Activated naive CD4-positive, alpha-beta T cell treated with anti-CD3 and anti-CD28 coated beads, Interleukin-2, amount 10 ng/mL, durations not matched to agents 7 days and 5 days (primary cell): ENCODE measurements around the gene MOB3A.
"Not testable (repeated sequence)": the region's sequence is repeated elsewhere in the genome, so short reads cannot be mapped to it uniquely, and the experiment has no call there.

Experiments
- CTCF ChIA-PET: fragments of 350-600 bp; sonication (Branson Sonifier 250); formaldehyde crosslinking; loops from one replicate; lab custom pipeline; 2021; ENCODE audit warnings: antibody characterized with exemption; lab: Charles Lee
- DNase-seq: peaks from one replicate; pipeline ENCODE4 v3.0.0-alpha.2; 2020
- H3K27ac Mint-ChIP-seq: one replicate; pipeline ENCODE4 v1.8.0; 2021; ENCODE audit warnings: mild to moderate bottlenecking, moderate library complexity, mixed read lengths
- H3K27me3 Mint-ChIP-seq: one replicate; pipeline ENCODE4 v1.8.0; 2021; ENCODE audit warnings: mild to moderate bottlenecking, mixed read lengths
- H3K36me3 Mint-ChIP-seq: one replicate; pipeline ENCODE4 v1.8.0; 2021; ENCODE audit warnings: mixed read lengths
- H3K4me1 Mint-ChIP-seq: one replicate; pipeline ENCODE4 v1.8.0; 2021; ENCODE audit warnings: mixed read lengths
- H3K4me3 Mint-ChIP-seq: one replicate; pipeline ENCODE4 v1.8.0; 2021; ENCODE audit warnings: mild to moderate bottlenecking, moderate library complexity, mixed read lengths
- H3K9me3 Mint-ChIP-seq: one replicate; pipeline ENCODE4 v1.8.0; 2021; ENCODE audit warnings: mixed read lengths

The MOB3A gene

DNA sequence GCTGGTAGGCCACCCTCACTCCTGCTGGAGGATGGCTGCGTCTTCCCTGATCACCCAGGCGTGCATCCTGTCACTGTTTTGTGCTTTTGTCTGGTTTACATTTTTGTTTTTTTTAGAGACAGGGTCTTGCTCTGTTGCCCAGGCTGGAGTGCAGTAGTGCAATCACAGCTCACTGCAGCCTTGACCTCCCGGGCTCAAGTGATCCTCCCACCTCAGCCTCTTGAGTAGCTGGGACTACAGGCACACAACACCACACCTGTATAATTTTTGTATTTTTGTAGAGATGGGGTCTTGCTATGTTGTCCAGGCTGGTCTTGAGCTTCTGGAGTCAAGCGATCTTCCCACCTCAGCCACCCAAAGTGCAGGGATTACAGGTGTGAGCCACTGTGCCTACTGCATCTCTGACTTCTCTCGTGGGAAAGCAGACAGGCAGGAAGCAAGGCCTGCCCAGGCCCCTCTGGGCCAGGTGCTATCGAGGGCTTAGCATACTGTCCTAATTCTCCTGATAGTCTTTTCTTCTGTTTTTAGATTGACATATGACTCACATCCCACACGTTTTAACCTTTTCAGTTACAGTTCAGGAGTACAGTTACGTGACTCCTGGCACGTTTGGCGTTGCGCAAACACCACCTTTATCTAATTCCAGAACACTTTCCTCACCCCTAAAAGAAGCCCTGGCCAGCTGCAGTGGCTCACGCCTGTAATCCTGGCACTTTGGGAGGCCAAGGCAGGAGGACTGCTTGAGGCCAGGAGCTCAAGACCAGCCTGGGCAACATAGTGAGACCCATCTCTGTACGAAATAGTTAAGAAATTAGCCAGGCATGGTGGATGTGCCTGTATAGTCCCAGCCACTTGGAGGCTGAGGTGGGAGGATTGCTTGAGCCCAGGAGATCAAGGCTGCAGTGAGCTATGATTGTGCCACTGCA is 9.2 kb downstream of the MOB3A start:
- not testable (repeated sequence) for H3K27me3 Mint-ChIP-seq, H3K9me3 Mint-ChIP-seq
- H3K4me3 Mint-ChIP-seq = peak overlapping the region; percentile 57
- peaks cover 70% of the 10 kb centered on the region for H3K36me3 Mint-ChIP-seq
- peaks cover 66% of the 10 kb centered on the region for H3K4me1 Mint-ChIP-seq
- peak; percentile 46 for DNase-seq
- CTCF ChIA-PET = interaction anchor here (0.6 to 1.3 kb wide), 7 partner anchors 17 to 233 kb away, joined by 3 to 4 read pairs (median 3); no protein-coding TSS in a partner anchor
- peak overlapping the region; percentile 90 for H3K27ac Mint-ChIP-seq

DNA sequence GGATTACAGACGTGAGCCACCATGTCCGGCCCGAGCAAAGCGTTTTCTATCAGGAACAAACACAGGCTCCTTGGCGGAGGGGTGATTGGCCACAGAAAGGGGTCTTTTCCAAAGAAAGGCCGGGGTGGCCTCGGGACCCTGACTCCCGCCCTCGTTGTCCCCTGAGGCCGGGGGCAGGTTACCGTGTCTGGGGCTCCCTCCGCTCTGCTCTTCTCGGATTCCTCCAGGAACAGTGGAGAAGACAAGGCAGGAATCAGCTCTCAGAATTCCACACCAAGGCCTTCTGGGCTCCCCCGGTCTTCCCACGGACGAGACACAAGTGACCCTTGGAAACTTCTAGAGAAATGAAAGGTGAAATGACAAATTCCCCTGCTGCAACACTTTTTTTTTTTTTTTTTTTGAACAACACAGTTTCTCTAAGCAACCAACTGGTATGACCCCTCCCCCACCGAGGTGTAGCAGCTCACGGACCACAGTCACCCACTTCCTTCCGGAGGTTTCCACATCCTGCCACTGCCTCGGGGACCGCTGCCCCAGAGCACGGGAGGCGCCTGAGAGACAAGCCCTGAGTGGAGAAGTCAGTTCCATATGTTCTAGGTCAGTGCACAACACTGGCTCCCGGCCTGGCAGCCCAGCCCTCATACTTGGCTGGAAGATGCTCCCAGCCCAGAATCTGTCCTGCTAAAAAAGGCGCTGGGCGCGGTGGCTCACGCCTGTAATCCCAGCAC is 11.0 kb downstream of the MOB3A start:
- Mint-ChIP-seq H3K4me3 (peak overlapping the region; percentile 96), H3K36me3 (peaks cover 73% of the 10 kb centered on the region), H3K9me3 (no peaks in the 10 kb centered on the region), H3K27ac (peak overlapping the region; percentile 97), H3K27me3 (peaks cover 6% of the 10 kb centered on the region), H3K4me1 (peaks cover 72% of the 10 kb centered on the region)
- CTCF ChIA-PET = interaction anchor here (2.1 kb wide), 1 partner anchor 10 kb away, joined by 11 read pairs; the partner anchor contains the start of gene MOB3A
- peak; percentile 97 for DNase-seq

DNA sequence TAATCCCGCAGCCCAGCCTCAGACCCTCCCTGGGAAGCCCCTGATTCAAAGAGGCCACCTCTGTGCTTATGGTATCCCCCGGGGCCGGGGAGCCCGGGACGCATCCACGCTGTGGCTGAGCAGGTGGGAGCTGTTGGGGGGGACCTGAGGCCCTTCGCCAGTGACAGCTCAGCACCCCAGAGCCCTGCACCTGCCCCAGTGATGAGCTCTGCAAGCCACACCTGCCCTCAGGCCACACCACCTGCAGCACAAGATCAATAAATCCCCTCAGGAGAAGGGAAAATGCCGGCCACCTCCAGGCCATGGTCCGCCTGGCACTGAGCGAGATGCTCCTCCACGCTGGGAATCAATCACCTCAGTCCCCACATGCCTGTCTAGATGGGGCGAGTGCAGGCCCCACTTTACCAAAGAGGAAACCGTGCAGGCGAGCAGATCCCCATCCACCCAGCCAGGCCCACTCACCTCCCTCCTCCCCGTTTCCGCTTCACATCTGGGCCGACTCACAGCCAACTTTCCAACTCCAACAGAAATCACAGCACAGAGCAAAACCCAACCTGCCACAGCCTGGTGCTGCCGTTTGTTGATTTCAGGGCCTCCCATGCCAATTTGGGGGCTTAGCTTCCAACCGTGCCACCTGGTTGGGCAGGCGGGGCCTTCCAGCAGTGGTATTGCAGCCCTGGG is 12.8 kb downstream of the MOB3A start:
- Mint-ChIP-seq H3K4me3 (peak overlapping the region; percentile 96), H3K27ac (peak overlapping the region; percentile 97), H3K9me3 (no peaks in the 10 kb centered on the region), H3K27me3 (peaks cover 6% of the 10 kb centered on the region), H3K36me3 (peaks cover 76% of the 10 kb centered on the region), H3K4me1 (peaks cover 70% of the 10 kb centered on the region)
- DNase-seq = peak; percentile 86
- CTCF ChIA-PET = interaction anchor here (1.9 to 2.1 kb wide), 2 partner anchors 12 to 14 kb away, joined by 6 to 11 read pairs; partner anchors contain the start of gene MOB3A

DNA sequence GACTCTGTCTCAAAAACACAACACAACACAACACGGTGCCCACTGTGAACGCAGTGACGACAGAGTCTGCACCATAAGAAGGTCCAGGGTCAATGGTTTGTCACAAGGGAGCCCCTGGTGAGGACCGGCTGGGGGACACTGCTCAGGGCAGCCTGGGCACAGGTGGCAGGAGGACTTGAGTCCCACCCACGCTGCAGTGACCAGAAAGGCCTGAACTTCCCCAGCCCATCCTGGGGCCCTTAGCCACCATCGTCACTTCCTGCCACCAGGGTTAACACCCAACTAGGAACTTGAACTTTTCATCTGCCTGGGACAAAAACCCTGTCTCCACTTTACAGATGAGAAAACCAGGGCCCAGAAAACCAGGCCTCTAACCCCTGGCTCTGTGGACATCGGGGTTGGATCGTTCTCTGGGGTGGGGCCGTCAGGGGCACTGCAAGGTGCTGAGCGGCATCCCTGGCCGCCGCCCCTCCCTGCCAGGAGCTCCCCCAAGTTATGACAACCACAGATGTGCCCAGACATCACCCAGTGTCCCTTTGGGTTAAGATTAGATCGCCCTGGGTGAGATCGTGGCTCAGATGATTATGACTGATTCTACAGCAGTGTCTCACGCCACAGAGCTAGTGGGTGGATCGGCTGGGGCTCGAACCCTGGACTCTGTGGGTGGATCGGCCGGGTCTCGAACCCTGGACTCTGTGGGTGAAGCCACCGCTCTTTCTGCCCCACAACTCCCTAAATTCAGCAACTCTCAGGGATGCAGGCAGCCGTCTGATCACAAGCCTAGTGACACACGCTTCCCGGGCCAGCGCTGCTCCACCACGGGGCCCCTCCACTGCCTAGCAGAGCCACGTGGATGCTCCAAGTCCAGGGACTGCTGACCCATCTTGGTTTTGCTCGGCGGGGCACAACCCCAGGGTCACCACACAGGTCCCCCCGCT is 14.0 kb downstream of the MOB3A start:
- Mint-ChIP-seq H3K36me3 (peaks cover 79% of the 10 kb centered on the region), H3K4me3 (peak overlapping the region; percentile 96), H3K27ac (peak overlapping the region; percentile 97), H3K4me1 (peaks cover 59% of the 10 kb centered on the region), H3K27me3 (peaks cover 6% of the 10 kb centered on the region), H3K9me3 (no peaks in the 10 kb centered on the region)
- peak; percentile 76 for DNase-seq
- CTCF ChIA-PET = interaction anchor here (0.6 to 1.9 kb wide), 3 partner anchors 12 to 75 kb away, joined by 3 to 6 read pairs (median 3); no protein-coding TSS in a partner anchor

DNA sequence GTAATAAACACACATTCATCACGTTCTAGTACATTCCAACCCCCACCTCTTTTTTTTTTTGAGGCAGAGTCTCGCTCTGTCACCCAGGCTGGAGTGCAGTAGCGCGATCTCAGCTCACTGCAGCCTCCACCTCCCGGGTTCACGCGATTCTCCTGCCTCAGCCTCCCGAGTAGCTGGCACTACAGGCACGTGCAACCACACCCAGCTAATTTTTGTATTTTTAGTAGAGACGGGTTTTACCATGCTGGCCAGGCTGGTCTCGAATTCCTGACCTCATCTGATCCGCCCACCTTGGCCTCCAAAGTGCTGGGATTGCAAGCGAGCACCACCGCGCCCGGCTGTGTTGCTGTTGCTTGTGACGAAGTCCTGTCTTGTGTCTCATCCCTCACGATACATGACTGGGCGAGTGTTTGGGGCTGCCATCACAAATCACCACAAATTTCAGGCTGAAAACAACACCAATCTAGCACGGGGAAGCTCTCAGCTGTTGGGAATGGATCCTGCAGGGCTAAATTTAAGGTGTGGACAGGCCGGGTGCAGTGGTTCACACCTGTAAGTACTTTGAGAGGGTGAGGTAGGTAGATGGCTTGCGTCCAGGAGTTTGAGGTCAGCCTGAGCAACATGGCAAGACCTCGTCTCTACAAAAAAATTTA is 15.7 kb downstream of the MOB3A start:
- Mint-ChIP-seq H3K36me3 (peaks cover 83% of the 10 kb centered on the region), H3K27me3 (peaks cover 5% of the 10 kb centered on the region), H3K27ac (peak overlapping the region; percentile 97), H3K9me3 (no peaks in the 10 kb centered on the region), H3K4me1 (peaks cover 48% of the 10 kb centered on the region), H3K4me3 (peak overlapping the region; percentile 96)
- DNase-seq = no peak
- CTCF ChIA-PET = interaction anchor here (0.6 kb wide), 1 partner anchor 11 kb away, joined by 3 read pairs; no protein-coding TSS in a partner anchor

DNA sequence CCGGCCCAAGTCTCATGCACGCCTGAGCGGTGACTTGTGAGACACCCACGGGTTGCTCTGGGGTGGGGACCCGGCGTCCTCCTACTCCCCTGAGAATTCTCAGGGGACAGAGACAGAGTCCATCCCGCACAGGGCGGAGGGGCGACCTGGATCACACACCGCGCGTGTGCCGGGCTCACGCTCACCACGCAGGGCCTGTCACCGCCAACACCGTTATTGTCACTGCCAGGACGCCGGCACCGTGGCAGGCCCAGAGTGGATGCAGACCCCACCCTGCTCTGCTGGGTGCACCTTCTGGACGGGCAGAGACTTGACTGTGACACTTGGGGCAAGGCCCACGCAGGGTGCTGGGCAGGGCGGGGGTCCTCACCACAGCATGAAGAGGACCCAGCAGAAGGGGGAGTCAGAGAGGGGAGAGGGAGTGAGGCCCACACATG is 16.2 kb downstream of the MOB3A start:
- H3K4me1 Mint-ChIP-seq = peaks cover 48% of the 10 kb centered on the region
- no peaks in the 10 kb centered on the region for H3K9me3 Mint-ChIP-seq
- H3K36me3 Mint-ChIP-seq = peaks cover 80% of the 10 kb centered on the region
- peak overlapping the region; percentile 96 for H3K4me3 Mint-ChIP-seq
- CTCF ChIA-PET = interaction anchor here (0.6 kb wide), 1 partner anchor 10 kb away, joined by 3 read pairs; no protein-coding TSS in a partner anchor
- DNase-seq = no peak
- H3K27me3 Mint-ChIP-seq = no peaks in the 10 kb centered on the region
- H3K27ac Mint-ChIP-seq = peak overlapping the region; percentile 97

DNA sequence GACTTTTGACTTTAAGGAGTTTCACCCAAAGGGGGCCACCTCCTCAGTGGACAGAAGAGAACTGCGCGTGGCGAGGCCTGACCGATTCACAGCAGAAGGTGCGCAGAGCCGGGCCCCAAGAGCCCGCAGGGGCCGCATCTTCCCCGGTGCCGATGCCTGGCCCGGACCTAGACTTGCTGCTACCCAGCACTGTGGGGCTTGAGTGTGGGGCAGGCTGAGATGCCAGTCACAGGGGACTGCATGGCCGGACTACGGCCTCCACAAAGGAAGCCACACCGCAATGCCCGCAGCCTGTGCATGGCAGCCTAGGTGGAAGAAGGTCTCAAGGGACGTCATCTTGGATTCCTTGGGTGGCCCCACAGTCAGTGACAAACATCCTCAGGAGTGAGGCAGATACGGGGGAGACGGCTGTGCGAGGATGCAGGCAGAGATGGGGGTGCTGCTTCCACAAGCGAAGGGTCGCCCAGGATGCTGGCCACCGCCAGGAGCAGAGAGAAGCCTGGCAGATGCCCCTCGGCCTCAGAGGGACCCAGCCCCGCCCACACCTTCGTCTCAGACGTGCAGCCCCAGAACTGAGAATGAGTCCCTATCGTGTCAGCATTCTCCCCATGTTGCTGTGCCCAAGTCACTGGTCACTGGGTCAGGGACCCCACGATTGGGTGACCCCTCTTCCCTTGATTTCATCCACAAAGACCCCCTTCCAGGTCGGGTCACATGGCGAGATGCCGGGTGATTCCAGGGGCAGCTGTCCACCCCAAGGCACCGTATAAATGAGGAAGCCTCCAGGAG is 16.9 kb downstream of the MOB3A start:
- H3K9me3 Mint-ChIP-seq = no peaks in the 10 kb centered on the region
- H3K4me1 Mint-ChIP-seq = peaks cover 49% of the 10 kb centered on the region
- peak overlapping the region; percentile 38 for H3K27ac Mint-ChIP-seq
- peaks cover 74% of the 10 kb centered on the region for H3K36me3 Mint-ChIP-seq
- DNase-seq = no peak
- CTCF ChIA-PET = no interaction called here
- H3K27me3 Mint-ChIP-seq = no peaks in the 10 kb centered on the region
- peak overlapping the region; percentile 96 for H3K4me3 Mint-ChIP-seq

DNA sequence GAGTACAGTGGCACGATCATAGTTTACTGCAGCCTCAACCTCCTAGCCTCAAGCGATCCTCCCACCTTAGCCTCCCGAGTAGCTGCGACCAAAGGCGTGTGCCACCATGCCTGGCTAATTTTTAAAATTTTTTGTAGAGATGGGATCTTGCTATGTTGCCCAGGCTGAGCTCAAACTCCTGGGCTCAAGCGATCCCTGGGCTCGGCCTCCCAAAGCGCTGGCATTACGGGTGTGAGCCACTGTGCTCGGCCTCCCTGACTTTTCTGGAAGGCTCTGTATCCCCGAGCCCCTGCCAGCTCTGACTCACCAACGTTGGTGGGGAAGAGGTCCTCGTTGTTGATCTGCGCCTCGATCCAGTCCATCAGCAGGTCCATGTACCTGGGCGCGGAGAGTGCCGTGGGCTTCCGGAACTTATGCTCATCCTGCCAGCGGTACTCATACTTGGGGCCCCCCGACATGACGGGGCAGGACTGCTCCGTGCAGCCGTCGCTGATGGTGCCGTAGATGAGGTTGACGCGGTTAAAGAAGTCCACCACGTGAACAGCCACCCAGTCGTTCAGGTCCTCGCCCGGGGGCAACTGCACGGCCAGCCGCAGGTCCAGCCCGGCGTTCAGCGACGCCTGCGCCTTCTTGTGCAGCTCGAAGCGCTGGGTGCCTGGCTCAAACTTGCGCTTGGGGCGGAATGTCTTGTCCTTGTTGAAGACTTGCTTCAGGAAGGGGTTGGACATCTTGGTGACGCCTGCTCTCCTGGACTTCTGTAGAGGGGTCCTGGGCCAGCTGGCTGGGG is 18.1 kb downstream of the MOB3A start:
- Mint-ChIP-seq H3K27ac (no peak overlapping the region), H3K4me3 (no peak overlapping the region), H3K9me3 (no peaks in the 10 kb centered on the region), H3K4me1 (peaks cover 55% of the 10 kb centered on the region), H3K36me3 (peaks cover 70% of the 10 kb centered on the region), H3K27me3 (no peaks in the 10 kb centered on the region)
- CTCF ChIA-PET = no interaction called here
- DNase-seq = no peak

DNA sequence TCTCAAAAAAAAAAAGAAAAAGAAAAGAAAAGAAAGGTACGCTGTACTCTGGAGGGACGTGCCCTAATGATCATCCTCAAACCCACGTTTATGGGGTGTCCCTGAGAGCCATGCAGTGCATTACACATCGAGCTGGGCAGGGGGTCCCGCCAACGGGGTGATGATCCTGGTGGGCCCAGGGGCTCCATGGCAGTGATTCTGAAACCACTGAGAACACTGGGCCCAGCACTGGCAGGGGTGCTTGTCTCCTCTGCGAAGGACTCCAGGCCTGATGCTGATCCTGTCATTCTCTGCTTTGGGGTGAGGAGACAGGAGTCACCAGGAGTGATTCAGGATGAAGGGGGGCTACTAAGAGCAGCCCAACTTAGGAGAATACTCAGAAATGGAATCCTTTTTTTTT is 18.7 kb downstream of the MOB3A start:
- peaks cover 53% of the 10 kb centered on the region for H3K4me1 Mint-ChIP-seq
- no peak overlapping the region for H3K4me3 Mint-ChIP-seq
- no peak overlapping the region for H3K27ac Mint-ChIP-seq
- no peaks in the 10 kb centered on the region for H3K9me3 Mint-ChIP-seq
- H3K27me3 Mint-ChIP-seq = no peaks in the 10 kb centered on the region
- no peak for DNase-seq
- CTCF ChIA-PET = no interaction called here
- H3K36me3 Mint-ChIP-seq = peaks cover 68% of the 10 kb centered on the region

DNA sequence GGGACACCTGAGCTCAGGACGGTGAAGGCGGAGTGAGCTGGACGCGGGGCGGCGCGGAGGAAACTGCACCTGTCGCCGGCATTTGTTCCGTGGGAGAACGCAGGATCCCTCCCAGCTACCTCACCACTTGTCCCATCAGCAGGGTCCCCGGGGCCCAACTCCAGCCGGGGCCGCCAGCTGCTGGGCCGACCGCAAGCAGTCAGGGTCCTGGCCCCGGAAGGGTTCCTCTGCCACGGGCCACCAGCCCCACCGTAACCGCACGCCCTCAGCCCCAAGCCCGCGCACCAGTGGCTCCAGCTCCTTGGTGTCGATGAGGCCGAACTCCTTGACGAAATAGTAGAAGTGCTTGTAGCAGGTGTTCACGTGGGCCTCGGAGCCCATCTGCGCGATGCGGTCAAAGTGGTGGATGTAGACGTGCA is 19.6 kb downstream of the MOB3A start:
- no peak overlapping the region for H3K4me3 Mint-ChIP-seq
- peaks cover 68% of the 10 kb centered on the region for H3K36me3 Mint-ChIP-seq
- no peak overlapping the region for H3K27ac Mint-ChIP-seq
- CTCF ChIA-PET = no interaction called here
- no peak for DNase-seq
- H3K4me1 Mint-ChIP-seq = peaks cover 48% of the 10 kb centered on the region
- no peaks in the 10 kb centered on the region for H3K27me3 Mint-ChIP-seq
- H3K9me3 Mint-ChIP-seq = no peaks in the 10 kb centered on the region

DNA sequence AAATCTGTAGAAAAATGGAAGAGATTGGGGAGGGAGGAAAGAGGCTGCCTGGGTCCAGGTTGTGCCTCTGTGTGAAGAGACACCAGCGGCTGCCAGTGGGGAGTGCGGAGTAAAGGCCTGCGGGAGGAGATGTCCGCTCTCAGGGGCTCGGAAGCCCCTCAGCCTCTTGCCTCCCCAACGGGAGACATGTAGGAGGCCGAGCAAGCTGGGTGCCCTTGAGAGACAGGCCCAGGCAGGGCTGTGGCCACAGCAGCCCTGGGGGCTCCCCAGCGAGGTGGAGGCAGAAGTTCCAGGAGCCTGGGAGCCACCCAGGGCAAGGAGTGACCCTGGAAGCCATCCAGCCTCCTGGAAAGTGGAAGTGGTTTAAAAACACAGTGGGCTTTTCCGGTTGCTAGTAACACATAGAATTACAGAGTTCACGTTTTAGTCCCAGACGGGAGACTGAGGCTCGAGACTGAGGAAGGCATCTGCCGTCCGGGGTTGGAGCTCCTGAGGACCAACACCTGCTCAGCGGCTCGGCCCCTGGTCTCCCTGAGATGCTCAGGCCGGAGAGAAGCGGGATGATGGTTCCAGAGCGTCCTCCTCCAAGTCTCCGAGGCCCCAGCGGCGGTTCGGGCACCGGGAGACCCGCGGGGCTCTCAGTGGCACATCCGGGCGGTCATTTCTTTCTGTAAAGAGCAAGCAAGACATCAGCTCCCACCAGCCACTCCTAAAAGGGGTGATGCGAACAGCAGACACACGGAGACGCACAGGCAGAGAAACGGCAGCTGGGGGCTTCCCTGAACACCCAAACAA is 23.2 kb downstream of the MOB3A start:
- peaks cover 57% of the 10 kb centered on the region for H3K36me3 Mint-ChIP-seq
- no peak for DNase-seq

More for the DNA sequence above, 23.2 kb downstream of the MOB3A start:
- H3K27me3 Mint-ChIP-seq = no peaks in the 10 kb centered on the region
- H3K27ac Mint-ChIP-seq = peak overlapping the region; percentile 19
- peaks cover 37% of the 10 kb centered on the region for H3K4me1 Mint-ChIP-seq
- no peak overlapping the region for H3K4me3 Mint-ChIP-seq
- H3K9me3 Mint-ChIP-seq = no peaks in the 10 kb centered on the region
- CTCF ChIA-PET = no interaction called here
